Osteocyte (in vitro differentiated cells): Measurements from ENCODE around the gene MEF2C. TPM values are rescaled to one million over a fixed set of nuclear protein-coding genes. Genes with fewer than 3 reads are reported as not detected.

Source experiments
- DNase-seq: peaks from one replicate; pipeline ENCODE4 v3.0.0; 2021; ENCODE audit warnings: mixed read lengths; ENCODE audit not compliant: unreplicated experiment; ENCODE audit errors: extremely low spot score
- H3K27ac Mint-ChIP-seq: one replicate; pipeline ENCODE4 v1.8.0; 2021; ENCODE audit warnings: mild to moderate bottlenecking, mixed read lengths; ENCODE audit not compliant: unreplicated experiment
- H3K27me3 Mint-ChIP-seq: one replicate; pipeline ENCODE4 v1.8.0; 2021; ENCODE audit warnings: mixed read lengths; ENCODE audit not compliant: unreplicated experiment
- H3K36me3 Mint-ChIP-seq: one replicate; pipeline ENCODE4 v1.8.0; 2021; ENCODE audit warnings: mixed read lengths; ENCODE audit not compliant: unreplicated experiment
- H3K4me1 Mint-ChIP-seq: one replicate; pipeline ENCODE4 v1.8.0; 2021; ENCODE audit warnings: mixed read lengths; ENCODE audit not compliant: unreplicated experiment
- H3K4me3 Mint-ChIP-seq: one replicate; pipeline ENCODE4 v1.8.0; 2021; ENCODE audit warnings: mild to moderate bottlenecking, moderate library complexity, mixed read lengths; ENCODE audit not compliant: unreplicated experiment
- H3K9me3 Mint-ChIP-seq: one replicate; pipeline ENCODE4 v1.8.0; 2021; ENCODE audit warnings: mixed read lengths; ENCODE audit not compliant: unreplicated experiment
- total RNA-seq: library from RNA; stranded (reverse); gene quantifications from 2 replicates; pipeline ENCODE4 v1.2.1, GENCODE V29; 2021
- TF ChIP-seq, protein P1 (sequence below): fragments of 200-600 bp; sonication (generic); IDR thresholded peaks from 2 replicates; pipeline ENCODE4 v1.5.0; 2021; ENCODE audit warnings: antibody characterized with exemption, mild to moderate bottlenecking, moderate library complexity

MEF2C gene
- total RNA-seq, 1 donor from 2014 or later, result 9.4 TPM

DNA sequence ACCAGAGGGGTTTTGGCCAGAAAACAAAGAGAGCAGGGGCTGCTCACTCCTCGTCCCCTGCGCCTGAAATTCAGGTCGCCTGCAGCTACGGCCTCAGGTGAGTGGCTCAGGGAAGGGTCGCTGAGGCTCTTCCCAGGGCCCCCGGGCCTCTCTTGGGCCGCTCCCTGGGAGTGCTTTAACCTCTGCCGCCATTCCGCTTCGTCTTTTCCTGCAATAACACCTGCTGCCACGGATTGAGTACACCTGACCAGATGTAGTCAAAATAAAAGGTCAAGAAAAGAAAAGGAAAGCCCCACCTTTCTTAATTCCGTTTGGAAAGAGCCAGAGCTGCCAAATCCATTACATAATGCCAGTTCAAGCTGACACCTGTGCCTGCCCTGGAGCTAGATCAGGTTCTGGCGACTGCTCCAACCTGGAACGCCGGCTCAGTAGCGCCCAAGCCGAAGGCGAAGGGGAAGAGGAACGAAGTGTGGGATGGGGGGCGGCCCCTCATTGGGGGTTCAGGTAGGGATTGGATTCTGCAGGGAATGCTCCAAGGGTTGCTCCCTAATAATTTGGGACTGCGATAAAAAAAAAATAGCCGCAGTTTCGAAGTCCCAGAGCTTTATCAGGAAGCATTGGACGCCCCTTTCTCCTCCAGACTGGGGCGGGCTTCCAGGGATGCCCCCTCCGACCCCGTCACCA is 193.9 kb downstream of the MEF2C start:
- Mint-ChIP-seq H3K9me3 (no peaks in the 10 kb centered on the region), H3K4me1 (peaks cover 35% of the 10 kb centered on the region), H3K4me3 (no peak overlapping the region), H3K27me3 (peaks cover 98% of the 10 kb centered on the region), H3K36me3 (no peaks in the 10 kb centered on the region), H3K27ac (no peak overlapping the region)
- TF ChIP-seq, protein P1, sequence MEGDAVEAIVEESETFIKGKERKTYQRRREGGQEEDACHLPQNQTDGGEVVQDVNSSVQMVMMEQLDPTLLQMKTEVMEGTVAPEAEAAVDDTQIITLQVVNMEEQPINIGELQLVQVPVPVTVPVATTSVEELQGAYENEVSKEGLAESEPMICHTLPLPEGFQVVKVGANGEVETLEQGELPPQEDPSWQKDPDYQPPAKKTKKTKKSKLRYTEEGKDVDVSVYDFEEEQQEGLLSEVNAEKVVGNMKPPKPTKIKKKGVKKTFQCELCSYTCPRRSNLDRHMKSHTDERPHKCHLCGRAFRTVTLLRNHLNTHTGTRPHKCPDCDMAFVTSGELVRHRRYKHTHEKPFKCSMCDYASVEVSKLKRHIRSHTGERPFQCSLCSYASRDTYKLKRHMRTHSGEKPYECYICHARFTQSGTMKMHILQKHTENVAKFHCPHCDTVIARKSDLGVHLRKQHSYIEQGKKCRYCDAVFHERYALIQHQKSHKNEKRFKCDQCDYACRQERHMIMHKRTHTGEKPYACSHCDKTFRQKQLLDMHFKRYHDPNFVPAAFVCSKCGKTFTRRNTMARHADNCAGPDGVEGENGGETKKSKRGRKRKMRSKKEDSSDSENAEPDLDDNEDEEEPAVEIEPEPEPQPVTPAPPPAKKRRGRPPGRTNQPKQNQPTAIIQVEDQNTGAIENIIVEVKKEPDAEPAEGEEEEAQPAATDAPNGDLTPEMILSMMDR, result no peak
- no peak for DNase-seq

DNA sequence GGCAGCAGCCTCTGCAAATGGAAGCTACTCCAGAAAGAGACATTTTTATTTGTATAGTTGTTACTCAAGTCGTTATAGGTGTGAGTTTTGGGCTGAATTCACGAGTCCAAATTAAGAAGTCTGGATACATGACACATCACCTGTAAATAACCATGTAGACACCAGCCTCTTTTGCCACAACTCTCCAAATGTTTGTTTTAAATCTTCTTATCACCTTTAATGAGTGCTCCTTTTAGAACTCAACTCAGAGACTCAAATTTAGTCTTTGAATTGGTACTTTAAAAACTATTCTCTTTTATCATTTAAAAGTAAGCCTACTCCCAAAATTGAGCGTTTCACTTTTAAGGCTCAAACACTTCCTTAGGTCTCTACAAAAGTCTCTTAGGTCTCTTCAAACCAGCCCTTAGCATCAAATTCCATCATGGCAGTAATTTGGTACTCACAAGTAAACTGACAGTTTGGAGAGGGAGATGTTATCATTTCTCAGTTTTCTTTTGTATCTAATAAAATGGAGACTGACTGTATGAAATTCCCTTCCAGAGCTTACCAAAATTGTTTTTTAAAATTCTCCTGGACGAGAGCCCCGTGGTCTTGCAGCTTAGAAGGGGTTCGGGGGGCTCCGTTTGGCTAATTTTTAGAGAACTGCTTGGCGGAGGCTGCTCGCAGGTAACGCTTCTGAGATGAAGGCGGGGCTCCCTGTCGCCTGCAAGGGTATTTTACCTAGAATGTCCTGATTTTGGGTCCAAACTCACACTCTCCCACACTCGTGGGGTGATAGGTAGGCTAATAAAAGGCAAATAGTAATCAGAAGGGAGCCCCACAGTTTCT is 194.6 kb downstream of the MEF2C start:
- peaks cover 40% of the 10 kb centered on the region for H3K4me1 Mint-ChIP-seq
- H3K4me3 Mint-ChIP-seq, result no peak overlapping the region
- no peaks in the 10 kb centered on the region for H3K9me3 Mint-ChIP-seq
- H3K27ac Mint-ChIP-seq, result no peak overlapping the region
- peaks cover 98% of the 10 kb centered on the region for H3K27me3 Mint-ChIP-seq
- DNase-seq, result no peak
- TF ChIP-seq, protein P1, result no peak
- no peaks in the 10 kb centered on the region for H3K36me3 Mint-ChIP-seq

DNA sequence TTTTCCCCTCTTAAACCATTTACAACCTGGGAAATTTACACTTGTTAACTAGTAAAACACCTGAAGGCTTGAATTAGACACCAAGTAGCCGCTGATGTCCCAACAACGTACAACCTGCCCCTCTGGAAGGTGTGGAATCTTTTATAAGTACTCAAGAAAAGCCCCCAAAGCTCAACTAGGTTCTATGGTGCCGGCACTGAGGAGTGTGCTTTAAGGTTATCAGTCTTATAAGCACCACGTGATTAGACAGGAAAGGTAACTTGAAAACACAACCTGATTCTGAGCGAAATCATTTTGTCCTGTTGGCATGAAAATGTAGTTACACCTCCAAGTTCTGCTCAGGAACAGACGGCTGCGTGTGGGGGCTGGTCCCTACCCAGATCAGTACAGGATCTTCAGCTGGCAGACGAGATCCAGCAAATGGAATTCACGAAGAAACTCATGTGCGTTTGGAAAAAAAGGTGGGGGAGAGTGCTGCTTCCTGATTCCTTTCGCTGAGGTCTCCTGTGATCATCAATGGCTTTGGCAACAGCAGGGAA is 195.5 kb downstream of the MEF2C start:
- Mint-ChIP-seq H3K4me1 (peaks cover 33% of the 10 kb centered on the region), H3K4me3 (no peak overlapping the region), H3K9me3 (no peaks in the 10 kb centered on the region), H3K36me3 (no peaks in the 10 kb centered on the region), H3K27ac (no peak overlapping the region), H3K27me3 (peaks cover 98% of the 10 kb centered on the region)
- TF ChIP-seq, protein P1, result no peak
- DNase-seq, result no peak

DNA sequence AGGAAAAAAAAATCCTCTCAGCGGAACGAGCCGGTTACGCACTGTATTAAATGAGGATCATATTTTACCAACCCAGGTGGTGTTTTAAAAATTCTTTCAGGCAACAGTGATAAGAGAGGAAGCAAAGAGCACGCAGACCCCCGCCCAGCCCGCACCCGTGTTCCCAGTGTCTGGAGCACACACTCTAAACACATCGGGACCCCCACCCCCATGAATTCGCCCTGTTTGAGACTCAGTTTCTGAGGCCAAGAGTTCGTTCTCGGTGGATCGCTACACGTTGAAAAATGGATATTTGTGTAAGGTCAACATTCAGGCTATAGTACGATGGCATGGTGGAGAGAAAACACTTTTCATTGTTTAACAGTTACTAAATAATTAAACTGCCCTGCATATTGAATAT is 196.3 kb downstream of the MEF2C start:
- no peak for DNase-seq
- Mint-ChIP-seq H3K4me1 (peaks cover 26% of the 10 kb centered on the region), H3K27me3 (peaks cover 98% of the 10 kb centered on the region), H3K27ac (no peak overlapping the region), H3K36me3 (no peaks in the 10 kb centered on the region), H3K4me3 (no peak overlapping the region), H3K9me3 (no peaks in the 10 kb centered on the region)
- TF ChIP-seq, protein P1, result no peak
